IgD-negative memory B cell (primary cell): ENCODE measurements around the gene DIP2B. TPM values are rescaled to one million over a fixed set of nuclear protein-coding genes. Genes with fewer than 3 reads are reported as not detected.
"Not testable (repeated sequence)": the region's sequence is repeated elsewhere in the genome, so short reads cannot be mapped to it uniquely, and the experiment has no call there.

Experiments used
- H3K27ac Mint-ChIP-seq, 3 donors: one replicate each; pipeline ENCODE4 v1.8.0; 2020 to 2022; ENCODE audit warnings: mild to moderate bottlenecking in 3 of 3, mixed read lengths in 3 of 3, moderate library complexity in 1 of 3
- H3K27me3 Mint-ChIP-seq: one replicate; pipeline ENCODE4 v1.8.0; 2021; ENCODE audit warnings: mixed read lengths
- H3K36me3 Mint-ChIP-seq: one replicate; pipeline ENCODE4 v1.8.0; 2020; ENCODE audit warnings: mild to moderate bottlenecking, mixed read lengths
- H3K4me1 Mint-ChIP-seq, 3 donors: one replicate each; pipeline ENCODE4 v1.8.0; 2020 to 2022; ENCODE audit warnings: mixed read lengths in 3 of 3, mild to moderate bottlenecking in 1 of 3
- H3K4me3 Mint-ChIP-seq, 4 donors: one replicate each; pipeline ENCODE4 v1.8.0; 2020 to 2022; ENCODE audit warnings: mild to moderate bottlenecking in 4 of 4, mixed read lengths in 4 of 4, moderate library complexity in 3 of 4
- H3K9me3 Mint-ChIP-seq, 3 donors: one replicate each; pipeline ENCODE4 v1.8.0; 2020 to 2021; ENCODE audit warnings: mixed read lengths in 3 of 3, mild to moderate bottlenecking in 1 of 3
- polyA plus RNA-seq: library from polyadenylated mRNA; unstranded; fragments of 300-500 nt; fragmentation: Illumina TruSeq; gene quantifications from one replicate; pipeline ENCODE4 v1.2.3, GENCODE V29; 2021

The DIP2B gene, protein sequence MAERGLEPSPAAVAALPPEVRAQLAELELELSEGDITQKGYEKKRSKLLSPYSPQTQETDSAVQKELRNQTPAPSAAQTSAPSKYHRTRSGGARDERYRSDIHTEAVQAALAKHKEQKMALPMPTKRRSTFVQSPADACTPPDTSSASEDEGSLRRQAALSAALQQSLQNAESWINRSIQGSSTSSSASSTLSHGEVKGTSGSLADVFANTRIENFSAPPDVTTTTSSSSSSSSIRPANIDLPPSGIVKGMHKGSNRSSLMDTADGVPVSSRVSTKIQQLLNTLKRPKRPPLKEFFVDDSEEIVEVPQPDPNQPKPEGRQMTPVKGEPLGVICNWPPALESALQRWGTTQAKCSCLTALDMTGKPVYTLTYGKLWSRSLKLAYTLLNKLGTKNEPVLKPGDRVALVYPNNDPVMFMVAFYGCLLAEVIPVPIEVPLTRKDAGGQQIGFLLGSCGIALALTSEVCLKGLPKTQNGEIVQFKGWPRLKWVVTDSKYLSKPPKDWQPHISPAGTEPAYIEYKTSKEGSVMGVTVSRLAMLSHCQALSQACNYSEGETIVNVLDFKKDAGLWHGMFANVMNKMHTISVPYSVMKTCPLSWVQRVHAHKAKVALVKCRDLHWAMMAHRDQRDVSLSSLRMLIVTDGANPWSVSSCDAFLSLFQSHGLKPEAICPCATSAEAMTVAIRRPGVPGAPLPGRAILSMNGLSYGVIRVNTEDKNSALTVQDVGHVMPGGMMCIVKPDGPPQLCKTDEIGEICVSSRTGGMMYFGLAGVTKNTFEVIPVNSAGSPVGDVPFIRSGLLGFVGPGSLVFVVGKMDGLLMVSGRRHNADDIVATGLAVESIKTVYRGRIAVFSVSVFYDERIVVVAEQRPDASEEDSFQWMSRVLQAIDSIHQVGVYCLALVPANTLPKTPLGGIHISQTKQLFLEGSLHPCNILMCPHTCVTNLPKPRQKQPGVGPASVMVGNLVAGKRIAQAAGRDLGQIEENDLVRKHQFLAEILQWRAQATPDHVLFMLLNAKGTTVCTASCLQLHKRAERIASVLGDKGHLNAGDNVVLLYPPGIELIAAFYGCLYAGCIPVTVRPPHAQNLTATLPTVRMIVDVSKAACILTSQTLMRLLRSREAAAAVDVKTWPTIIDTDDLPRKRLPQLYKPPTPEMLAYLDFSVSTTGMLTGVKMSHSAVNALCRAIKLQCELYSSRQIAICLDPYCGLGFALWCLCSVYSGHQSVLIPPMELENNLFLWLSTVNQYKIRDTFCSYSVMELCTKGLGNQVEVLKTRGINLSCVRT (N-terminal part only)
- polyA plus RNA-seq: 16.4 TPM

DNA sequence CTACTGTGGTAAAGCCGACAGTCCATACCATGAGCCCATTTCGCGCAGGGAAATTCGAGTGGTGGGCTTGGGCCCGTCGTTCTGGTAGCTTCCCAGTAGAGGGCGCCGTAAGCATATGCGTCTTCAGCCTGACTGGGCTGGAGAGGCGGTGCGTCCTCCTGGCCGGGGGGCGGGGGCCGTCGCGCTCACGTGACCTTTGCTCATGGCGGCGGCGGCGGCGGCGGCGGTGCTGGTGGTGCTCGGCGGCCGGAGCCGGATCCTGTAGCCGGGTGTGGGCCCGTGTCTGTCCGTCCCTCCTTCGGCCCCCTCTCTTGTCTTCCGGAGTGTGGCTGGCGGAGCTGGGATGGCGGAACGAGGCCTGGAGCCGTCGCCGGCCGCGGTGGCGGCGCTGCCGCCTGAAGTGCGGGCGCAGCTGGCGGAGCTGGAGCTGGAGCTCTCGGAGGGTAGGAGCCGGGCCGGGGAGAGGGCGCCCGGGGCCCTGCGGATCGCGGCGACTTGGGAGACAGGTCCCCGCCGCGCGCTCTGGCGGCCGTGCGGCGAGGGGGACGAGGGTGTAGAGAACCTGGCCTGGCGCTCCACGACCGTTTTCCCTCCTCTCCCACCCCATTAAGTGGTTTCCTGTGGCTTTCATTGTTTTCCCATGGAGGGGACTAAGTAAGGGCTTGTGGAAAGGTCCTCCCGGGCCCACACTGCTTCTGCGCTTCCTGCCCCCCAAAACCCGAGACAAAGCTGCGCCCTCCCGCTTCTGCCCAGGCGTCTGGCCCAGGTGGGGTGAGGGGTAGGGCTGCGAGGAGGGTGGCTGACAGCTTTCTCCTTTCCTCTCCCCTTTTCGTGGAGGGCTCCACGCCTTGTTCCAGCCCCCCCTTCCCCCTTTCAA is at the start of gene DIP2B:
DIP2B (plus strand) TSS at position 188 of the 877 bp plus-strand sequence; CDS start at position 344, 156 bp downstream.
- peaks cover 30 to 38% (median 34%) of the 10 kb centered on the region in 3 donors for H3K4me1 Mint-ChIP-seq

DNA sequence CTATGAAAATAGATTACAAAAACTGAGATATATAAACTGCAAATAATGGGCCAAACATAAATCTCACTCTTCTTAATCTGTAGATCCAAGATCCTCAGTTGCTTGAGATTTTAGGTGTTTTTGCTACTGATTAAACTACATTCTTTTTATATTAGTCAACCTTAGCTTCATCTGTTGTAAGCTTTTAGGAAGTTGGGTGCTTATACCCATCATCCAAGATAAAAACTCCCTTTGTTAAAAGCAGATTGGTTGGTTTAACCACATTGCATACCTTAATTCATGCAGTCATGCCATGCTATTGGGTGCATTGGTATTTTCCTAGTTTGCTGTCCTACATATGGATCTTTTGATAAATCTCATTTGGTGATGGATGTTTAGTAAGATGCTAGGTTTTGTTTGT is 46.2 kb upstream of the DIP2B start:
- peaks cover 11% of the 10 kb centered on the region for H3K36me3 Mint-ChIP-seq
- H3K4me3 Mint-ChIP-seq: no peak overlapping the region
- no peak overlapping the region for H3K27ac Mint-ChIP-seq
- H3K27me3 Mint-ChIP-seq: no peaks in the 10 kb centered on the region
- peaks cover 0 to 2% (median 0%) of the 10 kb centered on the region in 3 donors for H3K9me3 Mint-ChIP-seq
- H3K4me1 Mint-ChIP-seq: peaks cover 0 to 2% (median 0%) of the 10 kb centered on the region in 3 donors

More for the DNA sequence above, at the start of gene DIP2B:
- no peaks in the 10 kb centered on the region for H3K9me3 Mint-ChIP-seq
- peak within 1 kb of the TSS; percentile 72 to 99 (median 96) for H3K4me3 Mint-ChIP-seq
- peak within 1 kb of the TSS; percentile 81 to 93 (median 91) for H3K27ac Mint-ChIP-seq
- H3K36me3 Mint-ChIP-seq: peaks cover 4% of the 10 kb centered on the region
- no peaks in the 10 kb centered on the region for H3K27me3 Mint-ChIP-seq

DNA sequence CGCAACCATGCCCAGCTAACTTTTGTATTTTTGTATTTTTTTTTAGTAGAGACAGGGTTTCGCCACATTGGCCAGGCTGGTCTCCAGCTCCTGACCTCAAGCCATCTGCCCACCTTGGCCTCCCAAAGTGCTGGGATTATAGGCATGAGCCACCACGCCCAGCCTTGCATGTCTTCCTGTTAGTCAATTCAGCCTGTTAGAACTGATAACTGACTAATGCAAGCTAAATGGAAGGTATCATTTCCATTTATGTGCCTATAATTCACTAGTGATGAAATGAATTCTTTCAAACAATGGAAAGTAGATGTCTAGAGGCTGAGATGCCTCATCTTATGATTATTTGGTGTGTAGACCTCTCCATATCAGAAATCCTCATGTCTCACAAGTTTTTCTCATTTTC is 37.3 kb upstream of the DIP2B start:
- H3K36me3 Mint-ChIP-seq: peaks cover 16% of the 10 kb centered on the region

DNA sequence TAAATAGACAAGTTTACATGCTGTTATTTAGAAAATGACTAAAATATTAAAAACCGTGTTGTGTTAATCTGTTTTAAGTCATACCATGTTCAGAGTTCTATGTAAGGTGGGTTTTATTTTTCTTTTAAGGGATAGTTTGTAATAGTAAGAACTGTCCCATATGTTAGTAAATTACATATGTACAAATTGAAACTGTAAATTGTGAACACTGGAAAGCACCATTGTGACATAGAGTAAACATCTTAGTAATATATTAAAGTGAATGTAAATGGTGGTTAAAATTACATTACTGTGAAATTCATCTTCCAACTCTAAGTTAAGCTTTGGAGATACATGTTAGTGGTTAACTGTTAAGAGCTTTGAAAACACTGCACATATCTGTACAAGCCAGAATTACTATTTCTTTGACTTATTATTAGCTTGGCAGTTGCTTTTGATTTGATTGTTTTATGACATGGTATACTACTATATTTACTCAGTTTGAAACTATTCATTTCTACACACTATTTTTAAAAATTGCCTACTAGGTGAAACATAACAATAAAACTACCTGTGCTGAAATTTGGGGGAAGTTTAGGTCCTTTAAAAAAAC is 27.4 kb upstream of the DIP2B start:
- peaks cover 0 to 1% (median 0%) of the 10 kb centered on the region in 3 donors for H3K9me3 Mint-ChIP-seq
- H3K27me3 Mint-ChIP-seq: no peaks in the 10 kb centered on the region
- peaks cover 0 to 3% (median 0%) of the 10 kb centered on the region in 3 donors for H3K4me1 Mint-ChIP-seq
- H3K27ac Mint-ChIP-seq: no peak overlapping the region
- peaks cover 4% of the 10 kb centered on the region for H3K36me3 Mint-ChIP-seq
- no peak overlapping the region for H3K4me3 Mint-ChIP-seq

More for the DNA sequence above, 37.3 kb upstream of the DIP2B start:
- Mint-ChIP-seq H3K9me3 (no peaks in the 10 kb centered on the region), H3K27me3 (no peaks in the 10 kb centered on the region), H3K4me1 (no peaks in the 10 kb centered on the region), H3K27ac (no peak overlapping the region), H3K4me3 (no peak overlapping the region)

DNA sequence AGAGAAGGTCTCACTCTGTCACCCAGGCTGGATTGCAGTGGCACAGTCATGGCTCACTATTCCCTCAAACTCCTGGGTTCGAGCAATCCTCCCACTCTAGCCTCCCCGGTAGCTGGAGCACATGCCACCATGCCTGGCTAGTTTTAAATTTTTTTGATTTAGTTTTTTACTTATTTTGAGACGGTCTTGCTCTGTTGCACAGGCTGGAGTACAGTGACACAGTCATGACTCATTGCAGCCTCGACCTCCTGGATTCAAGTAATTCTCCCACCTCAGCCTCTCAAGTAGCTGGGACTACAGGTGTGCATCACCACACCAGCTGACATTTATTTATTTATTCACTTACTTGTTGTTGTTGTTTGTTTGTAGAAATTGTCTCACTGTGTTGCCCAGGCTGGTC is 22.2 kb upstream of the DIP2B start:
- peaks cover 0 to 4% (median 1%) of the 10 kb centered on the region in 3 donors for H3K9me3 Mint-ChIP-seq
- peaks cover 3% of the 10 kb centered on the region for H3K27me3 Mint-ChIP-seq
- H3K36me3 Mint-ChIP-seq: peaks cover under 1% of the 10 kb centered on the region
- H3K4me3 Mint-ChIP-seq: no peak overlapping the region
- no peak overlapping the region for H3K27ac Mint-ChIP-seq
- peaks cover 0 to 1% (median 0%) of the 10 kb centered on the region in 3 donors for H3K4me1 Mint-ChIP-seq

DNA sequence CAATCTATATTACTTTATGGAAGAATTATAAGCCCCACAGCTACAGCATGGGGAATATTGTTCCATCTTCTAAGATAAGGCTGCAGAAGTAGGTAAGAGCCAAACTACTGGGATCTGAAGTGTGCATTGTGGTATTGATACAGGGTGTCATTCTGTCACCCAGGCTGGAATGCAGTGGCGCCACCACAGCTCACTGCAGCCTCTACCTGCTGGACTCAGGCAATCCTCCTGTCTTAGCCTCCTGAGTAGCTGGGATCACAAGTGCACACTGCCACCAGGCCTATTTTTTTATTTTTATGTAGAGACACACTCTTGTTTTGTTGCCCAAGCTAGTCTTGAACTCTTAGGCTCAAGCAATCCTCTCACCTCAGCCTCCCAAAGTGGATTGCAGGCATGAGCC is 21.3 kb upstream of the DIP2B start:
- H3K4me3 Mint-ChIP-seq: no peak overlapping the region
- peaks cover 0 to 1% (median 0%) of the 10 kb centered on the region in 3 donors for H3K4me1 Mint-ChIP-seq
- no peaks in the 10 kb centered on the region for H3K36me3 Mint-ChIP-seq
- H3K9me3 Mint-ChIP-seq: peaks cover 0 to 4% (median 1%) of the 10 kb centered on the region in 3 donors
- H3K27ac Mint-ChIP-seq: no peak overlapping the region
- H3K27me3 Mint-ChIP-seq: peaks cover 3% of the 10 kb centered on the region

DNA sequence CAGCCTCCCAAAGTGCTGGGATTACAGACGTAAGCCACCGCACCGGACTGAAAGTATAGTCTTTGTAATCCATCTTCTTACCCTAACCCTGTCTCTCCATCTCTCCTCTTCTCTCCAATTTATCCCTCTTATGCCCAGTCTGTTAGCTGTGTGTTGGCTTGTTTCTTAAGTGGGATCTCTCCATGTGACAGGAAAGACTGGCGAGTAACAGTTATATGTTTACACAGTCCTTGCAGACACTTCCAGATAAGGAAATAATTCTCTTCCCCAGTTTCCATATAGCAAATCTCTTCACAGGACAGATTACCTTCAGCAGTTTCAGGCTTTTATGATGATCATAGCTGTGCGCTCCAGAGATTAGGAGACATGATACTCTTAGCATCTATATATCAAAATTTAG is 16.0 kb upstream of the DIP2B start:
- Mint-ChIP-seq H3K4me3 (no peak overlapping the region), H3K9me3 (peaks cover 0 to 21% (median 10%) of the 10 kb centered on the region in 3 donors), H3K36me3 (no peaks in the 10 kb centered on the region), H3K27me3 (peaks cover 3% of the 10 kb centered on the region), H3K4me1 (no peaks in the 10 kb centered on the region), H3K27ac (no peak overlapping the region)

DNA sequence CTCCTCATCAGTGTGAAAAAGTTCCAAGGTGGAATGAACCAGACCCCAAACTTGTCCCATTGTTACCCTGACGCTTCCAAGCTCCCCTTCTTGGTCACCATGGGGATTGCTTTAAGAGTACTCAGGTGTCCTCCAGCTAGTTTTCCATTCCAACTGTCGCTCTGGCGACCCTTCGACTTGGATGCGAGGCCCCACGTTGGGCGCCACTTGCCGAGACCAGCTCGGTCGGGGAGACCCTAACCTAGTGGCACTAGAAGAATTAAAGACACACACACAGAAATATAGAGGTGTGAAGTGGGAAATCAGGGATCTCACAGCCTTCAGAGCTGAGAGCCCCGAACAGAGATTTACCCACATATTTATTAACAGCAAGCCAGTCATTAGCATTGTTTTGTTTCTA is 6.7 kb upstream of the DIP2B start:
- H3K4me1 Mint-ChIP-seq, H3K36me3 Mint-ChIP-seq, H3K27me3 Mint-ChIP-seq: not testable (repeated sequence)
- Mint-ChIP-seq H3K27ac (peak overlapping the region in 1 of 3 donors; percentile 64), H3K9me3 (peaks cover 12 to 41% (median 32%) of the 10 kb centered on the region in 3 donors), H3K4me3 (peak overlapping the region in 1 of 4 donors; percentile 63)

DNA sequence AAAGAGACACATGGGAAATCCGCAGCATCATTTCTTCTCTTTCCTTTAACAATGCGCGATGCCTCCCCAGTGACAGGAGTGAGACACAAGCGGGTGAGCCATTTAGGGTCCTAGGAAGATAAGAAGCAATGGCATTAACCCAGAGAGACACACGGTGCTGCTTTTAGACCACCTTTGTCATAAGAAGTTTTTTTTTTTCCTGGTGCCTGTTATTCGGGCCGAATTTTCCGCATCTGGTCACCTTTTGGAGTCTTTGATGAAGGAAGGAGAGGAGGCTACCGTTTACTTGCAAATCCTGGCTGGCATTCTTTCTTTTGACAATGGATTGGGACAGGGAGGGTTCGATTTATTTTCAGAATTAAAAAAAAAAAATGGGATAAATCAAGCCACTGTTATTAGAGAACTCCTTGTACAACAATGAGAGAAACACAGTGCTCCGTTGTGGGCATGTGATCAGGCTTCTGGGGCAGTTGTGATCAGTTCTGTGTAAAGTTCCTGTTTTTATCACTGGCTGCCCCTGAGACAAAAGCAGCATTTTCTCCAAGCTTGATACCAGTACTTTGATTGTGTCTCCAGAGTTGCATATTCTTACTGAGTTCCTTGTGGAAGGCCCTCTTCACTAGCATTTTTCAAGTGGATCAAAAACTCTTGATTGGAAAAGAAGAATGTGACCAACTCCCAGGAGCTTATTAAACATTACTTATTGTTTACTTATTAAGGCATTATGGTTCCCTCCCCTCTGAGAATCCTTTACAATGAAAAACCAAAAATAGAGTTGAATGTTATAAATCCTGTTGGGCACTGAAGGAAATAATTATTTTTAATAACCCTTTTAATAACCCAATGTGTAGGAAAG is 1.1 kb downstream of the DIP2B start:
- Mint-ChIP-seq H3K4me1 (peaks cover 32 to 43% (median 38%) of the 10 kb centered on the region in 3 donors), H3K36me3 (peaks cover 4% of the 10 kb centered on the region), H3K4me3 (peak overlapping the region; percentile 72 to 99 (median 96))

DNA sequence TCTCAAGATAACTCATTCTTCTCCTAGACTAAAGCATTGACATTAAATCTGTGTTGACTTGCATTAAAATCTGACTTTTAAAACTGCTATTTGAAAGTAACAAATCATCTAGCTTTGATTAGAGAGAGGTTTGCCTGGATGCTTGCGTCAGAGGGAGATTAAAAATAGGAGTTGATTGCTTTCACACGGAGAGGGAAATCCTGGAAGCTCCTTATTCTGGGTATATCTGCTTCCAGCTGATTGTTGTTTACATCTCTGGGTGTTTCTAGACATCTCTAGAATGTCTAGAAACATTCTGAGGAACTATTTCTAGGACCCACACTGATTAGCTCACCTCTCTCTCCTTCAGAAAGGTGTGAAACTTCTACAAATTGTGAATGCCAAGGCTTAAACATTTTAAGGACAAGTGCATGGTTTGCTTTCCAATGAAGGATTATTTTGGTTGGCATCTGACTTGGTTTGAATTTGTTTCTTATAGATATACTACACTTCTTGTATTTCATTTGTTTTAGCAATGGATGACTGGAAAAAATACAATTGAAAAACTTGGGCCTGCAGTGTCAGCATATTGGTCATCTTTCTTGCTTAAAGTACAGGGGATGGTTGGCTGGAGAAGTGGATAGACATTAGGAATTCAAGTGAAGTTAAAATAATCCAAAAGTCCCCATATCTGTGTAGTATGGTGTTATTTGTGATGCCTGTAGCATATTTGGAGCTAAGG is 2.1 kb downstream of the DIP2B start:
- peak overlapping the region; percentile 36 to 81 (median 67) for H3K27ac Mint-ChIP-seq
- no peaks in the 10 kb centered on the region for H3K9me3 Mint-ChIP-seq
- H3K4me3 Mint-ChIP-seq: peak overlapping the region; percentile 72 to 99 (median 96)
- H3K36me3 Mint-ChIP-seq: peaks cover 4% of the 10 kb centered on the region
- H3K27me3 Mint-ChIP-seq: no peaks in the 10 kb centered on the region
- peaks cover 32 to 44% (median 38%) of the 10 kb centered on the region in 3 donors for H3K4me1 Mint-ChIP-seq

More for the DNA sequence above, 1.1 kb downstream of the DIP2B start:
- Mint-ChIP-seq H3K27me3 (no peaks in the 10 kb centered on the region), H3K9me3 (no peaks in the 10 kb centered on the region), H3K27ac (peak overlapping the region; percentile 81 to 93 (median 91))

DNA sequence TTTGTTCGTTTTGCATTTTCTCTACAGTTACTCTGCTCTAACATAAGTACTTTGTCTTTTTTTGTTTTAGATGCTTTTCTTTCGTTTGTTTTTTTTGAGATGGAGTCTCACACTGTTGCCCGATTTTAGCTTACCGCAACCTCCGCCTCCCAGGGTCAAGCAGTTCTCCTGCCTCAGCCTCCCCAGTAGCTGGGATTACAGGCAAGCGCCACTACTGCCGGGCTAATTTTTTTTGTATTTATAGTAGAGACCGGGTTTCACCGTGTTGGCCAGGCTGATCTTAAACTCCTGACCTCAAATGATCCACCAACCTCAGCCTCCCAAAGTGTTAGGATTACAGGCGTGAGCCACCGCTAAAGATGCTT is 2.7 kb downstream of the DIP2B start:
- Mint-ChIP-seq H3K4me3 (peak overlapping the region; percentile 72 to 99 (median 96)), H3K27ac (peak overlapping the region; percentile 36 to 81 (median 67)), H3K36me3 (peaks cover 4% of the 10 kb centered on the region), H3K27me3 (no peaks in the 10 kb centered on the region), H3K9me3 (no peaks in the 10 kb centered on the region), H3K4me1 (peaks cover 32 to 45% (median 39%) of the 10 kb centered on the region in 3 donors)

DNA sequence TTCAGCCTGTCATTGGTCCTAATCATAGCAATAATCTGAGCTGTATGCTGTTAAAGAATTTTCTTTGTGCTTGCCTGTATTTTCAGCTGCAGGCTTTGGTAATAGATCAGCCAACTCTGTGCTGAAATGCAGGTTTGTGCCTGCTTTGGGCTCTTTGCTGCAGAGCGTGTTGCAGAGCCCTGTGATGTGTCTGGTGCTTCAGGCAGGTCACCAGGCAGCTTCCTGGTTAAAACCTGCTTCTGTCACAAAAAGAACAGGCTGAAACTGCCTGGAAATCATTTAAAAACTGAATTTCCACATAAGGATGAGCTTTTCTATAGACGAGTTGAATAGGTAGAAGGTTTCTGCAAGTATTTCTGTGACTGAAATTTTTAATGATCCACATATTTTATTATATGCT is 3.1 kb downstream of the DIP2B start:
- Mint-ChIP-seq H3K36me3 (peaks cover 4% of the 10 kb centered on the region), H3K4me1 (peaks cover 32 to 48% (median 41%) of the 10 kb centered on the region in 3 donors), H3K27me3 (no peaks in the 10 kb centered on the region), H3K4me3 (peak overlapping the region; percentile 67 to 98 (median 78)), H3K27ac (peak overlapping the region in 2 of 3 donors; percentile 36 to 42), H3K9me3 (no peaks in the 10 kb centered on the region)
